AG09309 (cell line): ENCODE measurements around the gene UQCC5.

Experiments used
- DNase-seq: peaks from one replicate; pipeline ENCODE4 v3.0.0-alpha.2; 2010; ENCODE audit warnings: low read depth
- H3K4me3 ChIP-seq: 2 replicates; pipeline ENCODE4 v1.5.1; 2011; ENCODE audit warnings: mild to moderate bottlenecking, low read depth, low read length, moderate library complexity; ENCODE audit not compliant: control insufficient read depth
- CTCF ChIP-seq: IDR thresholded peaks from 2 replicates; pipeline ENCODE4 v1.5.1; 2011; ENCODE audit warnings: mild to moderate bottlenecking, low read depth, low read length, inconsistent platforms; ENCODE audit not compliant: insufficient read depth, control insufficient read depth; ENCODE audit errors: missing control alignments

Gene UQCC5

DNA sequence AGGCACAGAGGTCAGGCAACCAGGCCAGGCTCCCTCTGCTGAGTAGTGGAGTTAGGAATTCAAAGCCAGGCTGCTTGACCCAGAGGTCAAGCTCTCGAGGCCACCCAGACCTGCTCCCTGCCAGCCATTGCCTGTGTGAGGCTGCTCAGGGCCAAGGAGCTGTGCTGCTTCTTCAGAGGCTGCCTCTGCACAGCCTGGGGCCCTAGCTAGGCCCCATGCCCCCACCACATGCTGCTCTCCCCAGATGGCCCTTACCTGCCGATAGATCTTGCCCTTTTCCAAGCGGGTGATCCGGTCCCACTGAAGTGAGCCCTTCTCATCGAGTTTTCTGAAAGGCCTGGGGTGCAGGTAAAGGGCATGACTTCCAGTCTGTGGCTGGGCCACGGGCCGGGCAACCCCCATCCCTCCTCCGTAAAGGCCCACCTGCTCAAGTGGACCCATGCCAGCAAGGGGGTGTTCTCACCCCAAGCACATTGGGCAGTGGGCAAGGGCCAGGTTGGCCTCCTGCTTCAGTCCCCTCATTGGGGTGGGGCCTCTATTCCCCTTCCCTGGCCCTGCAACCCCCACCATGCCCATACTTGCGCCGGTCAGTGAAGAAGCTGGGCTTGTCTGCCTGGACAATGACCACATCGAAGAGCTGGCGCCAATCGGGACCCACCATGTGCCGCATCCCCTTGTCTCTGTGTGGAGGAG, 9.2 kb upstream of the UQCC5 start:
- DNase-seq: no peak
- TF ChIP-seq CTCF: no peak
- no peak overlapping the region for H3K4me3 ChIP-seq

DNA sequence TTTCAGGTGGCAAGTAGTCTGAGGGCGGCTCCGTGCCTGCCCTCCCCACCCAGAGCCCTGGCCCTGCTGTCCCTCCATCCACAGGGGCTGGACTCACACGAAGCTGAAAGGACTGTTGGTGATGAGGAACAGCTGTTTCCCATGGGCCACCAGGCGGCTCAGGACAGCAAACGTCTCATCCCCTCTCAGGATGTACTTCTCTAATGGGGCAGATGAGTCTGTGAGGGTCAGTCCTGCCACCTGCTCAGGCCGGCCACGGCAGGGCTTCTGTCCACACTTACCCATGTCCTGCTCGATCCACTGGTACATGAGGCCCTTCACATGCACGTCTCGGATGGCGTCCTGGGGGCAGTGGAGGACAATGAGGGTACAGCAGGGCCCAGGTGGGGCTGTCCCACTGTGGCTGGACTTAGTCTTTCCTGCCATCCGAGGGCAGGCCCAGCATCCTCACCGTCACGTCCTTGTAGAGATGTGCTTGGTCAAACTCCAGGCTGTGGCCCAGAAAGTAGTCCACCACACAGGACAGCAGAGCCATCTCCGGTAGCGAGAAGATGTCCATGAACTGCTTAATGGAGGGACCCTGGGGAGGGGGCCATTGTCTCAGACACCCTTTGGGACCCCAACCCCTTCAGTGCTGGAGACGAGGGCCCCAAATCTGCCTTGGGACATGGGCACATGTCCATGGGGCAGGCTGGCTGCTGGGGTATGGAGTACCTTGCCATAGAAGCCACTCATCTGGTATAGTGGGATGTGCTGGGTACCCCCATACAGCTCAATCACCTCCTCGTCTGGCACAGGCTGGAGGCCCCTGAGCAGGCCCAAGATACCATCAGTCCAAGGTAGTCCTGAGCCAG, 8.4 kb upstream of the UQCC5 start:
- no peak for TF ChIP-seq CTCF
- no peak for DNase-seq
- no peak overlapping the region for H3K4me3 ChIP-seq

DNA sequence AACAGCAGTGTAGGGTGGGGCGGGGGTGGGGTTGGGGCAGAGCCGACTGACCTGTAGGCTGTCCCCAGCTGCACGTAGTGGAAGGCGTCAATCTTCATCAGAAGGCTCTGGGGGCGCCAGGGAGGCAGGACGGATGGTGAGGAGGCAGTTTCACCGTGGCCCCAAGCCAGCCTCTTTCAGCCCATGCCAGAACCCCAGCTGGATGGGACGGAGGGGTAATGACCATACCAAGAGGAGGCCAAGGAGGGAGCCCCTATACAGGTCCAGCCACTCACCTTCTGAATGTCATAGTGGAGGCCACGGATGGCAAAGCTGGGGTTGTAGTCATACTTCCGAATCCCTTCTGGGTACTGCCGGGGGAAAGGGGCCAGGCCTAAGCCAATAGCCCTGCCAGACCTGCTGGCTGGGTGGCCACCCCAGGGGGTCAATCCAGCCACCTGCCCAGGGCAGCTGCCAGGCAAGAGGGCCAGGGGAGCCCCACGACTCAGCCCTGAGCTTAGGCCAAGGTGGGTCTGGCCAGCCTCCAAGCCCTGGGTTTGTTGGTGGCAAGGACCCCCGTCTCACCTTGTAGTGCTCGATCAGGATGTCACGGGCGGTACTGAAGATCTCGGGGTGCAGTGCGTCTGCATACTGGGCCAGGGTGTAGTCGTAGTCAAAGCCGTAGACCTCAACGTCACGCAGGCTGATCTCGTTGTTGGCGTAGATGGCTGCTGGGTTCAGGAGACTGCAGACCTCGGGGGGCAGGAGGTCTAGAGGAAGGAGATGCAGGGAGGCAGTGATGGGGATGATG, 7.6 kb upstream of the UQCC5 start:
- DNase-seq: no peak
- no peak for TF ChIP-seq CTCF
- H3K4me3 ChIP-seq: no peak overlapping the region

DNA sequence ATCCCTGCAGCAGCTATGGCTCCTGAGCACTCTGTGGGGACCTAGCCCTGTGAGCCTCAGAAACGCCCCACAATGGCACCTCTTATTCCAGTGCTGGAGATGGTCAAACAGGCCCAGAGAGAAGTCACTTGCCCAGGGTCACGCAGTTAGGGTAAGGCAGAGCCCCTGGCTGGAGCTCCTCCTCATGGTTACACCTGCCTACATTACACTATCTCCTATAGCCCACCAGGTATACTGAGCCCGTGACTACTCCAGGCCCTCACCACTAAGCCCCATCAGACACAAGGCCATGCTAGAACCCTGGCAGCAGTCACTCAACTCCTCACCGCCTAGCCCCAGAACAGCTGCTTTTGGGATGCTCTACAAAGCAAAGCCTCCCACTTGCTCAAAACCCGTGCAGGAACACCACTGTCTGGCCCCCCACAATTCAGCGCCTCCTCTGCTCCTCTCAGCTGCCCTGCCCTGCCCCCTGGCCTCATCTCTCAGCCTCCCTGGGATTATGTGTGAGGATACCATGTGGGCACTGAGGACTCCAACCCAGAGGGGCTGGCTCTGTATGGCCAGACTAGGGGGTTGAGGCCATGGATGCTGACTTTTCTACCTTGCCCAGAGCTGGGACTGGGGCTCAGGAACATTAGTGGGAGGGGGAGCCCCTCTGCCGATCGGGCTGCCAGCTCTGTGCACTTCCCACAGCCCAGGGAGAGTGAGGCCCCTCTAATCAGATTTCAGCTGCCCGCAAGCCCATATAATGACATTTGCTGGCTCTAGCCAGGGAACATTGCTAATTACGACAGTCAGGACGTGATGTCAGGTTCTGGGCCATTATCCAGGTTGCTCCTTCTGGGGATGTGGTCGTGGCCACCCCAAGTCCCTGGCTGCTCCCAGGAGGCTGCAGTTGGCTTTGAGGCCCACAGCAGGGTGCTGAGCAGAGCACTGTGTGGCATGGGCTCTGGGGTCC, 6.8 kb upstream of the UQCC5 start:
- no peak for TF ChIP-seq CTCF
- H3K4me3 ChIP-seq: no peak overlapping the region
- no peak for DNase-seq

DNA sequence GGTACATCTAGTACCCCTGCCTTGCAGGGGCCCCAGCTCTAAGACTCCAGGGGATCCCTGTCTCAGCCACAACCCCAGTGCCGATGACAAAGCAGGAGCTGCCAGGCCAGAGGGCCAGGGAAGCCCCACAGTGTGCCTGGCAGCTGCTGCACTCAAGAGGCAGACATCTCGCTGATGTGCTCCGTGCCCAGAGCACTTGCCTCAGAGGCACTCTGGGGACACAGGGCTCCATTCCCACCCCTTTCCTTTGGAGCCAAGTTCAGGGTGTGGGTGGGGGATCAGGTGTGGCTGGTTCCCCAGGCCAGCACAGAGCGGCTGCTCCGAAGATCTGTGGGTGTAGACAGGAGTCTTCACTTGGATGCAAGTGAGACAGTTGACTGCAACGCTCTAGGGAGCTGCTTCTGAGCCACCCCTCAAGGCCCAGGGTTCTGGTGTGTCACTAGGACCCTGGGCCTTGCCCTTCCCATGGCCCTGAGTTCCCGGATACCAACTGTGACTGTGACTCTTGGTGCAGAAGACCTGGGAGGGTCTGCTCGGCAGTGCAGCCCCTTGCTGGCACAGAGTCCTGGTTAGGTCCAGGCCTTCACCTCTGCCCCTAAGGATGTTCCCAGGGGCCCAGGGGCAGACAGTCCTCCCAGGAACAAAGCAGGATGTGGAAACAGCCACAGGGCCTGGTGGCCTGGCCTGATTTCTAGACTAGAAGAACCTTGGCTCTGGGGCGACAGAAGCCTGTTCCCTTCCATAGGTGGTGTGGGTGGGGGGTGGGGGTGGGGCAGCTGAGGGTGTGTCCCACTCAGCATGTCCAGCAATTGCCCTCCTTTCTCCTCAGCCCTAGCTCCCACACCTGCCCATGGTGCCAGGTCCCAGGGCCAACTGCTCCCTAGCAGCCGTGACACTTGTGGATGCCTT, 5.2 kb upstream of the UQCC5 start:
- no peak for DNase-seq
- TF ChIP-seq CTCF: no peak
- H3K4me3 ChIP-seq: no peak overlapping the region
